K562 (cell line): ENCODE data around the gene TBC1D5. TPM values are rescaled to one million over a fixed set of nuclear protein-coding genes. Genes with fewer than 3 reads are reported as not detected.
"Not testable (repeated sequence)": the region's sequence is repeated elsewhere in the genome, so short reads cannot be mapped to it uniquely, and the experiment has no call there.

Source experiments
- ATAC-seq: fragments of 200-7000 bp; cut with Tn5 transposase; 3 replicates; pipeline ENCODE4 v1.9.1; 2020; ENCODE audit warnings: moderate library complexity
- BruUV-seq: library from RNA; stranded (reverse); fragments of 400-500 nt; replicated peaks from 2 replicates; lab custom pipeline; 2021; lab: Mats Ljungman, UMichigan
- CTCF ChIA-PET: fragments of 300-600 bp; formaldehyde crosslinking; extraction: SDS; loops from one replicate; lab custom pipeline; 2021; ENCODE audit warnings: low intra/inter-chr PET ratio; lab: Yijun Ruan, JAX
- POLR2A ChIA-PET: fragments of 300-600, 350-650 bp; sonication (Branson Sonifier 250); formaldehyde crosslinking; extraction: SDS; loops from one replicate; lab custom pipeline; 2021; ENCODE audit warnings: antibody characterized with exemption, inconsistent platforms; lab: Yijun Ruan, JAX
- DNase-seq, 4 experiments: peaks; one replicate each; pipeline versions ENCODE4 v3.0.0 to v3.0.0-alpha.2; 2011 to 2018; ENCODE audit warnings: low spot score in 3 of 4, mixed read lengths in 3 of 4; ENCODE audit errors: extremely low read depth in 1 of 4
- FAIRE-seq: peaks from 2 replicates; lab custom pipeline; 2011; peaks lifted over from hg19 to GRCh38; lab: Jason Lieb, UNC
- H2AFZ ChIP-seq: 2 replicates; pipeline ENCODE4 v1.6.0; 2011; ENCODE audit warnings: low read depth, low read length, control low read depth, inconsistent platforms
- H3K27ac ChIP-seq: fragments of 200-600 bp; 3 replicates; pipeline ENCODE4 v1.8.0; 2011; ENCODE audit warnings: low read depth, mild to moderate bottlenecking, control low read depth, inconsistent platforms, low read length, moderate library complexity, mixed read lengths; ENCODE audit errors: extremely low read depth
- H3K27me3 ChIP-seq, 2 experiments: fragments of 300-600 bp in 1 of 2; 2 replicates in 1 of 2; 3 replicates in 1 of 2; pipeline versions ENCODE4 v1.6.0 to v1.8.0; 2011; ENCODE audit warnings: inconsistent platforms in 2 of 2, low read length in 2 of 2, mild to moderate bottlenecking in 1 of 2, mixed read lengths in 1 of 2, moderate library complexity in 1 of 2; ENCODE audit not compliant: control insufficient read depth in 2 of 2, insufficient read depth in 2 of 2
- H3K36me3 ChIP-seq: fragments of 300-600 bp; 3 replicates; pipeline ENCODE4 v1.8.0; 2011; ENCODE audit warnings: mild to moderate bottlenecking, low read length, inconsistent platforms; ENCODE audit not compliant: control insufficient read depth, insufficient read depth
- H3K4me1 ChIP-seq, 2 experiments: fragments of 200-600 bp in 1 of 2; replicated peaks in 1 of 2; 2 replicates in 1 of 2; 3 replicates in 1 of 2; pipeline versions ENCODE4 v1.5.1 to v1.8.0; 2011; ENCODE audit warnings: inconsistent platforms in 2 of 2, low read length in 2 of 2, mild to moderate bottlenecking in 1 of 2, mixed read lengths in 1 of 2, moderate library complexity in 1 of 2; ENCODE audit not compliant: control insufficient read depth in 2 of 2, insufficient read depth in 2 of 2
- H3K4me2 ChIP-seq: 2 replicates; pipeline ENCODE4 v1.6.1; 2011; ENCODE audit warnings: low read length, control low read depth, inconsistent platforms, mixed read lengths; ENCODE audit not compliant: insufficient read depth
- H3K4me3 ChIP-seq: fragments of 200-600 bp; sonication (generic), shearing (Covaris generic); 2 replicates; pipeline ENCODE4 v1.5.1; 2016; ENCODE audit warnings: control low read depth, inconsistent platforms
- H3K79me2 ChIP-seq: fragments of 200-600 bp; 3 replicates; pipeline ENCODE4 v1.8.0; 2011; ENCODE audit warnings: low read length, inconsistent platforms; ENCODE audit not compliant: control insufficient read depth, insufficient read depth
- H3K9ac ChIP-seq, 2 experiments: 2 replicates each; pipeline versions ENCODE4 v1.6.0 to v1.6.1; 2011; ENCODE audit warnings: low read depth in 2 of 2, low read length in 2 of 2, control low read depth in 1 of 2, inconsistent platforms in 1 of 2, mild to moderate bottlenecking in 1 of 2, mixed read lengths in 1 of 2; ENCODE audit not compliant: insufficient read depth in 1 of 2
- H3K9me1 ChIP-seq: one replicate; pipeline ENCODE4 v1.6.0; 2011; ENCODE audit warnings: inconsistent platforms, mild to moderate bottlenecking, low read length, moderate library complexity; ENCODE audit not compliant: control insufficient read depth, insufficient read depth
- H3K9me3 ChIP-seq: replicated peaks from 2 replicates; pipeline ENCODE4 v1.5.1; 2011; ENCODE audit warnings: low read depth, low read length, inconsistent platforms; ENCODE audit not compliant: control insufficient read depth, insufficient read depth
- H4K20me1 ChIP-seq: replicated peaks from 2 replicates; pipeline ENCODE4 v1.6.1; 2011; ENCODE audit warnings: low read length, inconsistent platforms, mixed read lengths; ENCODE audit not compliant: control insufficient read depth, insufficient read depth
- BRD9 ChIP-seq: fragments of 450-650 bp; IDR thresholded peaks from 2 replicates; pipeline ENCODE4 v1.6.1; 2018; ENCODE audit warnings: low read depth; ENCODE audit not compliant: partially characterized antibody
- BRF1 ChIP-seq: IDR thresholded peaks from 3 replicates; pipeline ENCODE4 v1.6.1; 2011; ENCODE audit warnings: borderline replicate concordance, mild to moderate bottlenecking; ENCODE audit not compliant: insufficient read length; ENCODE audit errors: extremely low read depth
- CAMTA2 ChIP-seq: fragments of 250-450 bp; sonication (Bioruptor Pico); conservative IDR thresholded peaks from 2 replicates; pipeline ENCODE4 v1.5.1; 2022
- CSDE1 ChIP-seq, 2 experiments: fragments of 450-650 bp; IDR thresholded peaks; 2 replicates each; pipeline ENCODE4 v1.6.1; 2016; ENCODE audit warnings: mild to moderate bottlenecking in 1 of 2
- FOXA3 ChIP-seq, 2 experiments: fragments of 450-650 bp in 1 of 2; sonication (generic) in 1 of 2; formaldehyde crosslinking; IDR thresholded peaks in 1 of 2; conservative IDR thresholded peaks in 1 of 2; 2 replicates each; pipeline versions ENCODE4 v1.4.0 to v1.8.0; 2020 to 2022; ENCODE audit warnings: mild to moderate bottlenecking in 2 of 2, missing genetic modification reagents in 1 of 2
- MTA2 ChIP-seq: fragments of 450-650 bp; IDR thresholded peaks from 2 replicates; pipeline ENCODE4 v1.6.1; 2016; ENCODE audit warnings: low read depth
- NCOA2 ChIP-seq, 2 experiments: fragments of 450-650 bp; IDR thresholded peaks; 2 replicates each; pipeline ENCODE4 v1.6.1; 2018; ENCODE audit warnings: mild to moderate bottlenecking in 2 of 2, moderate library complexity in 1 of 2; ENCODE audit not compliant: partially characterized antibody in 2 of 2
- ZNF57 ChIP-seq: fragments of 450-650 bp; formaldehyde crosslinking; IDR thresholded peaks from 2 replicates; pipeline ENCODE4 v1.4.0; 2020; ENCODE audit warnings: mild to moderate bottlenecking, moderate library complexity
- ZNF778 ChIP-seq: fragments of 450-650 bp; formaldehyde crosslinking; IDR thresholded peaks from 2 replicates; pipeline ENCODE4 v1.4.0; 2020; ENCODE audit warnings: mild to moderate bottlenecking, moderate library complexity
- ZNF785 ChIP-seq: fragments of 250-450 bp; sonication (Bioruptor Pico); IDR thresholded peaks from 2 replicates; pipeline ENCODE4 v1.4.0; 2020; ENCODE audit warnings: mild to moderate bottlenecking
- WGBS: fragments of 100-300 bp; shearing (Covaris generic); methylation state at CpG from one replicate; pipeline ENCODE4 v1.1.6; 2016; ENCODE audit warnings: low coverage, mixed read lengths; ENCODE audit not compliant: insufficient coverage; ENCODE audit errors: missing lambda C conversion rate; 5-methylcytosine and 5-hydroxymethylcytosine counted together
- in situ Hi-C: fragments of 300-500 bp; cut with MboI; formaldehyde crosslinking; loops from 4 replicates; pipeline ENCODE4 v1.15.0; 2018; ENCODE audit warnings: inconsistent platforms, mixed read lengths
- intact Hi-C: fragments of 100-400 bp; cut with micrococcal nuclease; formaldehyde crosslinking; loops from 2 replicates; pipeline ENCODE4 v1.14.2; 2022
- polyA plus RNA-seq, 8 experiments: library from polyadenylated mRNA; depleted of rRNA in 4 of 8; stranded (reverse) in 5 of 8; unstranded in 3 of 8; fragments of >200 nt; fragmentation: Nextera tagmentation in 2 of 8; fragmentation: Illumina TruSeq in 1 of 8; extraction: Ambion mirVana in 2 of 8; extraction: Trizol in 1 of 8; gene quantifications; 2 replicates each; pipeline versions ENCODE4 v1.2.1 to v1.2.3, GENCODE V29; 2011 to 2014; ENCODE audit warnings: inconsistent platforms in 1 of 8, missing spikeins in 1 of 8
- total RNA-seq, 7 experiments: library from RNA; depleted of rRNA in 6 of 7; stranded (reverse); fragments of >200 nt in 6 of 7; fragmentation: Illumina TruSeq in 2 of 7; extraction: Trizol in 2 of 7; gene quantifications; 2 replicates each; pipeline versions ENCODE4 v1.2.1 to v1.2.3, GENCODE V29; 2011 to 2021; ENCODE audit warnings: low replicate concordance in 1 of 7
- TF ChIP-seq, protein P1 (sequence below): fragments of 450-650 bp; formaldehyde crosslinking; IDR thresholded peaks from 2 replicates; pipeline ENCODE4 v1.4.0; 2020; ENCODE audit warnings: mild to moderate bottlenecking, moderate library complexity
- TF ChIP-seq, protein P2 (sequence below): fragments of 250-450 bp; sonication (Bioruptor Pico); IDR thresholded peaks from 2 replicates; pipeline ENCODE4 v1.8.0; 2022; ENCODE audit warnings: inconsistent platforms, mild to moderate bottlenecking, moderate library complexity, borderline replicate concordance
- TF ChIP-seq, protein P3 (sequence below): fragments of 250-450 bp; sonication (Bioruptor Pico); IDR thresholded peaks from 2 replicates; pipeline ENCODE4 v1.5.0; 2022; ENCODE audit warnings: mild to moderate bottlenecking

TBC1D5 gene
- total and polyA plus RNA-seq, 9 of the 15 experiments (the other 6 are each of a cell fraction or from before 2014, with no cell fraction given), result 2.9 to 38.1 (median 25.6) TPM

GRCh38 chr3:17491190-17491589 lies 251.2 kb downstream of the TBC1D5 start:
- H3K9me1 ChIP-seq, in situ Hi-C loops, H3K9ac ChIP-seq, H3K4me2 ChIP-seq, DNase-seq, ATAC-seq, CTCF ChIA-PET, H3K9me3 ChIP-seq, H3K27ac ChIP-seq, H3K27me3 ChIP-seq, POLR2A ChIA-PET, FAIRE-seq, BruUV-seq, H4K20me1 ChIP-seq, H3K4me1 ChIP-seq, intact Hi-C loops, H3K79me2 ChIP-seq, H3K36me3 ChIP-seq, H2AFZ ChIP-seq, H3K4me3 ChIP-seq: not testable (repeated sequence)
- 5% methylated on average over 1 of the region's 1 CpG for WGBS

DNA sequence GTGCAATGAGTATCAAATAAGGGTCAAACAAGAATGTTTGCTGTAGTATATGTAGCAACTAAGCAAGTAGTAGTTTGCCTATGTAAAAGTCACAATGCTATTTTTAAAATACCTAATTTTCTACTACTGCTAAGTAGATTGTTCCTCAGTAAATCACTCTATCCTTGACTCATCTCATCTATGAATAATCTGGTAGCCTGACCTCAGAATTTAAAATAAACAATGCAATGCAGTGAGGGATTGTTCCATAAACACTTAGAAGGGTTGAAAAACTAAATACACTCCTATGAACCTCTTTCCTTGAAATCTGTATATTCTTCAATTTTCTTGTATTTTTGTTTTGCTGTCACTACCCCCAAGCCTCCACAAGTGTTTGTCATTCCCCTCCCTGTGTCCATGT lies 253.3 kb downstream of the TBC1D5 start:
- Histone ChIP-seq H2AFZ (no peak overlapping the region), H4K20me1 (no peaks in the 10 kb centered on the region), H3K79me2 (no peaks in the 10 kb centered on the region), H3K27ac (no peak overlapping the region), H3K9me1 (no peaks in the 10 kb centered on the region), H3K9ac (no peak overlapping the region), H3K4me1 (no peaks in the 10 kb centered on the region), H3K9me3 (no peaks in the 10 kb centered on the region), H3K4me3 (no peak overlapping the region), H3K27me3 (no peaks in the 10 kb centered on the region), H3K4me2 (no peak overlapping the region), H3K36me3 (no peaks in the 10 kb centered on the region)
- no peak for DNase-seq
- in situ Hi-C loops, result no loop called here
- POLR2A ChIA-PET, result no interaction called here
- FAIRE-seq, result no peak
- BruUV-seq, result no TSS peak
- ATAC-seq, result no peak
- CTCF ChIA-PET, result no interaction called here
- intact Hi-C loops, result no loop called here
- no peak for TF ChIP-seq BRD9
- TF ChIP-seq NCOA2 (IDR thresholded peaks at IDR 0.05; ENCODE audit: partially characterized antibody in 2 of 2), result no peak
- TF ChIP-seq BRF1, result no peak
- TF ChIP-seq ZNF778, result no peak
- TF ChIP-seq, protein P1, sequence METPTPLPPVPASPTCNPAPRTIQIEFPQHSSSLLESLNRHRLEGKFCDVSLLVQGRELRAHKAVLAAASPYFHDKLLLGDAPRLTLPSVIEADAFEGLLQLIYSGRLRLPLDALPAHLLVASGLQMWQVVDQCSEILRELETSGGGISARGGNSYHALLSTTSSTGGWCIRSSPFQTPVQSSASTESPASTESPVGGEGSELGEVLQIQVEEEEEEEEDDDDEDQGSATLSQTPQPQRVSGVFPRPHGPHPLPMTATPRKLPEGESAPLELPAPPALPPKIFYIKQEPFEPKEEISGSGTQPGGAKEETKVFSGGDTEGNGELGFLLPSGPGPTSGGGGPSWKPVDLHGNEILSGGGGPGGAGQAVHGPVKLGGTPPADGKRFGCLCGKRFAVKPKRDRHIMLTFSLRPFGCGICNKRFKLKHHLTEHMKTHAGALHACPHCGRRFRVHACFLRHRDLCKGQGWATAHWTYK (CRISPR knock-in tag), result no peak
- TF ChIP-seq, protein P2, sequence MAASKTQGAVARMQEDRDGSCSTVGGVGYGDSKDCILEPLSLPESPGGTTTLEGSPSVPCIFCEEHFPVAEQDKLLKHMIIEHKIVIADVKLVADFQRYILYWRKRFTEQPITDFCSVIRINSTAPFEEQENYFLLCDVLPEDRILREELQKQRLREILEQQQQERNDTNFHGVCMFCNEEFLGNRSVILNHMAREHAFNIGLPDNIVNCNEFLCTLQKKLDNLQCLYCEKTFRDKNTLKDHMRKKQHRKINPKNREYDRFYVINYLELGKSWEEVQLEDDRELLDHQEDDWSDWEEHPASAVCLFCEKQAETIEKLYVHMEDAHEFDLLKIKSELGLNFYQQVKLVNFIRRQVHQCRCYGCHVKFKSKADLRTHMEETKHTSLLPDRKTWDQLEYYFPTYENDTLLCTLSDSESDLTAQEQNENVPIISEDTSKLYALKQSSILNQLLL (CRISPR knock-in tag), result no peak
- no peak for TF ChIP-seq MTA2
- no peak for TF ChIP-seq CSDE1 (IDR thresholded peaks at IDR 0.05)
- no peak for TF ChIP-seq ZNF57 (CRISPR knock-in tag)
- TF ChIP-seq CAMTA2 (CRISPR knock-in tag), result no peak
- TF ChIP-seq FOXA3 (CRISPR knock-in tag; conservative IDR thresholded peaks at IDR 0.05 in 1 of 2, IDR thresholded peaks at IDR 0.05 in 1 of 2), result no peak
- TF ChIP-seq ZNF785 (CRISPR knock-in tag), result no peak
- TF ChIP-seq, protein P3, sequence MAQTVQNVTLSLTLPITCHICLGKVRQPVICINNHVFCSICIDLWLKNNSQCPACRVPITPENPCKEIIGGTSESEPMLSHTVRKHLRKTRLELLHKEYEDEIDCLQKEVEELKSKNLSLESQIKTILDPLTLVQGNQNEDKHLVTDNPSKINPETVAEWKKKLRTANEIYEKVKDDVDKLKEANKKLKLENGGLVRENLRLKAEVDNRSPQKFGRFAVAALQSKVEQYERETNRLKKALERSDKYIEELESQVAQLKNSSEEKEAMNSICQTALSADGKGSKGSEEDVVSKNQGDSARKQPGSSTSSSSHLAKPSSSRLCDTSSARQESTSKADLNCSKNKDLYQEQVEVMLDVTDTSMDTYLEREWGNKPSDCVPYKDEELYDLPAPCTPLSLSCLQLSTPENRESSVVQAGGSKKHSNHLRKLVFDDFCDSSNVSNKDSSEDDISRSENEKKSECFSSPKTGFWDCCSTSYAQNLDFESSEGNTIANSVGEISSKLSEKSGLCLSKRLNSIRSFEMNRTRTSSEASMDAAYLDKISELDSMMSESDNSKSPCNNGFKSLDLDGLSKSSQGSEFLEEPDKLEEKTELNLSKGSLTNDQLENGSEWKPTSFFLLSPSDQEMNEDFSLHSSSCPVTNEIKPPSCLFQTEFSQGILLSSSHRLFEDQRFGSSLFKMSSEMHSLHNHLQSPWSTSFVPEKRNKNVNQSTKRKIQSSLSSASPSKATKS, result no peak
